Subcutaneous abdominal adipose tissue (tissue), 5 donors: ENCODE results near the gene GIT1.

Source experiments
- H3K27ac ChIP-seq: one replicate; pipeline ENCODE4 v1.7.0; 2013; ENCODE audit warnings: low read depth, mild to moderate bottlenecking, inconsistent platforms, low read length, moderate library complexity
- H3K27me3 ChIP-seq, 5 donors: one replicate each; pipeline ENCODE4 v1.7.0; 2013; ENCODE audit warnings: low read length in 5 of 5, inconsistent platforms in 1 of 5; ENCODE audit not compliant: control insufficient read depth in 5 of 5, insufficient read depth in 4 of 5
- H3K36me3 ChIP-seq, 5 donors: one replicate each; pipeline ENCODE4 v1.7.0; 2013; ENCODE audit warnings: low read length in 5 of 5; ENCODE audit not compliant: control insufficient read depth in 5 of 5, insufficient read depth in 5 of 5
- H3K4me1 ChIP-seq, 5 donors: one replicate each; pipeline ENCODE4 v1.7.0; 2013; ENCODE audit warnings: low read length in 5 of 5, mild to moderate bottlenecking in 3 of 5, moderate library complexity in 1 of 5; ENCODE audit not compliant: control insufficient read depth in 5 of 5, insufficient read depth in 5 of 5
- H3K4me3 ChIP-seq, 5 donors: one replicate each; pipeline ENCODE4 v1.7.0; 2013; ENCODE audit warnings: low read length in 5 of 5, low read depth in 1 of 5
- H3K9ac ChIP-seq, 5 donors: one replicate each; pipeline ENCODE4 v1.7.0; 2013; ENCODE audit warnings: low read length in 5 of 5, mild to moderate bottlenecking in 4 of 5, moderate library complexity in 3 of 5
- H3K9me3 ChIP-seq, 5 donors: one replicate each; pipeline ENCODE4 v1.7.0; 2013; ENCODE audit warnings: low read length in 5 of 5; ENCODE audit not compliant: control insufficient read depth in 5 of 5
- donor health status: healthy.
- donor health status: healthy.
- donor health status: healthy.
- donor health status: healthy.
- donor health status: healthy.

GIT1 gene

GRCh38 chr17:29611351-29612093 lies 22.1 kb upstream of the GIT1 start:
- Histone ChIP-seq H3K27ac (no peak overlapping the region), H3K36me3 (peaks cover 0 to 6% (median 0%) of the 10 kb centered on the region in 5 donors), H3K9me3 (no peaks in the 10 kb centered on the region), H3K4me3 (no peak overlapping the region), H3K27me3 (no peaks in the 10 kb centered on the region), H3K4me1 (peaks cover 3 to 37% (median 32%) of the 10 kb centered on the region in 5 donors), H3K9ac (no peak overlapping the region)

- peaks cover 3 to 26% (median 22%) of the 10 kb centered on the region in 5 donors for H3K4me1 ChIP-seq
- H3K9ac ChIP-seq, result no peak overlapping the region
- H3K36me3 ChIP-seq, result peaks cover 0 to 6% (median 0%) of the 10 kb centered on the region in 5 donors
- no peak overlapping the region for H3K4me3 ChIP-seq
- H3K9me3 ChIP-seq, result no peaks in the 10 kb centered on the region
- H3K27ac ChIP-seq, result no peak overlapping the region
- H3K27me3 ChIP-seq, result no peaks in the 10 kb centered on the region
Observed at GRCh38 chr17:29610395-29610794, 20.9 kb upstream of the GIT1 start.

GRCh38 chr17:29608986-29609385 lies 19.5 kb upstream of the GIT1 start:
- Histone ChIP-seq H3K27ac (no peak overlapping the region), H3K9me3 (no peaks in the 10 kb centered on the region), H3K4me1 (peaks cover 3 to 12% (median 8%) of the 10 kb centered on the region in 5 donors), H3K4me3 (no peak overlapping the region), H3K9ac (no peak overlapping the region), H3K27me3 (no peaks in the 10 kb centered on the region), H3K36me3 (peaks cover 0 to 6% (median 0%) of the 10 kb centered on the region in 5 donors)

GRCh38 chr17:29607557-29608195 lies 18.2 kb upstream of the GIT1 start:
- no peak overlapping the region for H3K9ac ChIP-seq
- H3K27me3 ChIP-seq, result no peaks in the 10 kb centered on the region
- no peak overlapping the region for H3K27ac ChIP-seq
- no peaks in the 10 kb centered on the region for H3K9me3 ChIP-seq
- no peak overlapping the region for H3K4me3 ChIP-seq
- no peaks in the 10 kb centered on the region for H3K4me1 ChIP-seq
- H3K36me3 ChIP-seq, result peaks cover 0 to 6% (median 0%) of the 10 kb centered on the region in 5 donors

GRCh38 chr17:29603109-29603674 lies 13.7 kb upstream of the GIT1 start:
- no peaks in the 10 kb centered on the region for H3K9me3 ChIP-seq
- no peaks in the 10 kb centered on the region for H3K4me1 ChIP-seq
- H3K9ac ChIP-seq, result no peak overlapping the region
- no peaks in the 10 kb centered on the region for H3K27me3 ChIP-seq
- no peak overlapping the region for H3K4me3 ChIP-seq
- no peak overlapping the region for H3K27ac ChIP-seq
- no peaks in the 10 kb centered on the region for H3K36me3 ChIP-seq

- Histone ChIP-seq H3K27ac (no peak overlapping the region), H3K36me3 (no peaks in the 10 kb centered on the region), H3K4me3 (no peak overlapping the region), H3K9me3 (no peaks in the 10 kb centered on the region), H3K27me3 (no peaks in the 10 kb centered on the region), H3K4me1 (peaks cover 3 to 48% (median 40%) of the 10 kb centered on the region in 5 donors), H3K9ac (no peak overlapping the region)
Observed at GRCh38 chr17:29597361-29598172, 8.1 kb upstream of the GIT1 start.

GRCh38 chr17:29596811-29597210 lies 7.4 kb upstream of the GIT1 start:
- H3K27ac ChIP-seq, result no peak overlapping the region
- no peak overlapping the region for H3K4me3 ChIP-seq
- peaks cover 8 to 56% (median 48%) of the 10 kb centered on the region in 5 donors for H3K4me1 ChIP-seq

GRCh38 chr17:29595943-29596774 lies 6.7 kb upstream of the GIT1 start:
- H3K4me3 ChIP-seq, result no peak overlapping the region
- H3K9ac ChIP-seq, result no peak overlapping the region
- H3K27me3 ChIP-seq, result no peaks in the 10 kb centered on the region
- no peaks in the 10 kb centered on the region for H3K36me3 ChIP-seq
- peaks cover 9 to 62% (median 54%) of the 10 kb centered on the region in 5 donors for H3K4me1 ChIP-seq
- H3K9me3 ChIP-seq, result no peaks in the 10 kb centered on the region
- H3K27ac ChIP-seq, result no peak overlapping the region

More at GRCh38 chr17:29596811-29597210, 7.4 kb upstream of the GIT1 start:
- no peaks in the 10 kb centered on the region for H3K9me3 ChIP-seq
- no peaks in the 10 kb centered on the region for H3K36me3 ChIP-seq
- H3K27me3 ChIP-seq, result no peaks in the 10 kb centered on the region
- no peak overlapping the region for H3K9ac ChIP-seq
